HG03469 (cell line): ENCODE results near the gene ABL1.

ENCODE experiments used
- ATAC-seq: cut with Tn5 transposase; IDR thresholded peaks from one replicate; pipeline ENCODE4 v1.9.1; 2021; ENCODE audit warnings: mild to moderate bottlenecking, moderate library complexity, moderate number of reproducible peaks; ENCODE audit not compliant: unreplicated experiment

The ABL1 gene

GRCh38 chr9:130913599-130914416 is 78.8 kb downstream of the ABL1 start:
- ATAC-seq, result no peak

GRCh38 chr9:130914417-130915095 is 79.5 kb downstream of the ABL1 start:
- ATAC-seq, result no peak

- ATAC-seq, result no peak
These were observed 80.0 kb downstream of the ABL1 start for GRCh38 chr9:130915096-130915447.

- no peak for ATAC-seq
These were observed 82.3 kb downstream of the ABL1 start for GRCh38 chr9:130917168-130917960.

- no peak for ATAC-seq
These were observed 83.2 kb downstream of the ABL1 start for GRCh38 chr9:130918101-130918825.

GRCh38 chr9:130918826-130919558 is 83.9 kb downstream of the ABL1 start:
- no peak for ATAC-seq

- no peak for ATAC-seq
These were observed 84.6 kb downstream of the ABL1 start for GRCh38 chr9:130919559-130920145.

- no peak for ATAC-seq
These were observed 85.2 kb downstream of the ABL1 start for GRCh38 chr9:130920233-130920632.

GRCh38 chr9:130920762-130921299 is 85.8 kb downstream of the ABL1 start:
- ATAC-seq, result no peak

GRCh38 chr9:130921300-130921988 is 86.4 kb downstream of the ABL1 start:
- ATAC-seq, result no peak

- no peak for ATAC-seq
These were observed 87.2 kb downstream of the ABL1 start for GRCh38 chr9:130921989-130922892.

- ATAC-seq, result no peak
These were observed 88.0 kb downstream of the ABL1 start for GRCh38 chr9:130922893-130923610.

- ATAC-seq, result no peak
These were observed 88.8 kb downstream of the ABL1 start for GRCh38 chr9:130923611-130924447.

- no peak for ATAC-seq
These were observed 89.4 kb downstream of the ABL1 start for GRCh38 chr9:130924448-130924788.

GRCh38 chr9:130925050-130925678 is 90.1 kb downstream of the ABL1 start:
- no peak for ATAC-seq

- no peak for ATAC-seq
These were observed 92.3 kb downstream of the ABL1 start for GRCh38 chr9:130927338-130927737.
